Adrenal gland (tissue), 5 donors: Measurements from ENCODE around the gene SCN2A.

Experiments
- POLR2A ChIP-seq, 2 donors: fragments of 450-650 bp; IDR thresholded peaks; one replicate each; pipeline ENCODE4 v1.6.1; 2017; ENCODE audit warnings: antibody characterized with exemption in 2 of 2, mild to moderate bottlenecking in 2 of 2, moderate library complexity in 1 of 2
- TF ChIP-seq, protein P1 (sequence below), 6 experiments: fragments of 450-650 bp in 4 of 6; fragments of 200-600 bp in 2 of 6; sonication (generic) in 1 of 6; IDR thresholded peaks; 1 replicate in 5 of 6; 2 replicates in 1 of 6; pipeline versions ENCODE4 v1.5.1 to v1.8.0; 2016 to 2021; ENCODE audit warnings: antibody characterized with exemption in 6 of 6, mild to moderate bottlenecking in 2 of 6, moderate library complexity in 1 of 6
- donor health status: DM: no; HTN: no; CAD: no.

DNA sequence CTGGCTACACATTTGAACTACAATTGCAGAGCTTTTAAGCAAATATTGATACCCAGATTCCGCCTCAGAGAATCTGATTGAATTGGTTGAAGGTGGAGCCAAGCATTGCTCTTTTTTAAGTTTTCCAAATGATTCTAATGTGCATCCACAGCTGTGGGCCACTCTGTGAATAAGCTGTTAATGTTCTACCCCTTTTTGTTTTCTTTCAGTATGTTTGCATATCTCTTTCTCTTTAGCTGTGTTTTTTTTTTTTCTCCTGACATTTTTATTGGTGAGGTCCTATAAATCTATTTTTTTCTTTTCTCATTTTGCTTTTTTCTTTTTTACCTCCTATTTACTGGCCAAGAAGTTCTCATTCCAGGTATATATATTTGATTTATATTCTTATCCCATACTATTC lies 41.9 kb upstream of the SCN2A start:
- TF ChIP-seq, protein P1, sequence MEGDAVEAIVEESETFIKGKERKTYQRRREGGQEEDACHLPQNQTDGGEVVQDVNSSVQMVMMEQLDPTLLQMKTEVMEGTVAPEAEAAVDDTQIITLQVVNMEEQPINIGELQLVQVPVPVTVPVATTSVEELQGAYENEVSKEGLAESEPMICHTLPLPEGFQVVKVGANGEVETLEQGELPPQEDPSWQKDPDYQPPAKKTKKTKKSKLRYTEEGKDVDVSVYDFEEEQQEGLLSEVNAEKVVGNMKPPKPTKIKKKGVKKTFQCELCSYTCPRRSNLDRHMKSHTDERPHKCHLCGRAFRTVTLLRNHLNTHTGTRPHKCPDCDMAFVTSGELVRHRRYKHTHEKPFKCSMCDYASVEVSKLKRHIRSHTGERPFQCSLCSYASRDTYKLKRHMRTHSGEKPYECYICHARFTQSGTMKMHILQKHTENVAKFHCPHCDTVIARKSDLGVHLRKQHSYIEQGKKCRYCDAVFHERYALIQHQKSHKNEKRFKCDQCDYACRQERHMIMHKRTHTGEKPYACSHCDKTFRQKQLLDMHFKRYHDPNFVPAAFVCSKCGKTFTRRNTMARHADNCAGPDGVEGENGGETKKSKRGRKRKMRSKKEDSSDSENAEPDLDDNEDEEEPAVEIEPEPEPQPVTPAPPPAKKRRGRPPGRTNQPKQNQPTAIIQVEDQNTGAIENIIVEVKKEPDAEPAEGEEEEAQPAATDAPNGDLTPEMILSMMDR (IDR thresholded peaks at IDR 0.05), result no peak
- TF ChIP-seq POLR2A (IDR thresholded peaks at IDR 0.05), result no peak
